Femur (tissue), 1 donor: ENCODE results near the gene EXOC2.
"Not testable (repeated sequence)": the region's sequence is repeated elsewhere in the genome, so short reads cannot be mapped to it uniquely, and the experiment has no call there.

Source experiments
- DNase-seq: peaks from one replicate; pipeline ENCODE4 v3.0.0-alpha.2; 2017

EXOC2 gene

DNA sequence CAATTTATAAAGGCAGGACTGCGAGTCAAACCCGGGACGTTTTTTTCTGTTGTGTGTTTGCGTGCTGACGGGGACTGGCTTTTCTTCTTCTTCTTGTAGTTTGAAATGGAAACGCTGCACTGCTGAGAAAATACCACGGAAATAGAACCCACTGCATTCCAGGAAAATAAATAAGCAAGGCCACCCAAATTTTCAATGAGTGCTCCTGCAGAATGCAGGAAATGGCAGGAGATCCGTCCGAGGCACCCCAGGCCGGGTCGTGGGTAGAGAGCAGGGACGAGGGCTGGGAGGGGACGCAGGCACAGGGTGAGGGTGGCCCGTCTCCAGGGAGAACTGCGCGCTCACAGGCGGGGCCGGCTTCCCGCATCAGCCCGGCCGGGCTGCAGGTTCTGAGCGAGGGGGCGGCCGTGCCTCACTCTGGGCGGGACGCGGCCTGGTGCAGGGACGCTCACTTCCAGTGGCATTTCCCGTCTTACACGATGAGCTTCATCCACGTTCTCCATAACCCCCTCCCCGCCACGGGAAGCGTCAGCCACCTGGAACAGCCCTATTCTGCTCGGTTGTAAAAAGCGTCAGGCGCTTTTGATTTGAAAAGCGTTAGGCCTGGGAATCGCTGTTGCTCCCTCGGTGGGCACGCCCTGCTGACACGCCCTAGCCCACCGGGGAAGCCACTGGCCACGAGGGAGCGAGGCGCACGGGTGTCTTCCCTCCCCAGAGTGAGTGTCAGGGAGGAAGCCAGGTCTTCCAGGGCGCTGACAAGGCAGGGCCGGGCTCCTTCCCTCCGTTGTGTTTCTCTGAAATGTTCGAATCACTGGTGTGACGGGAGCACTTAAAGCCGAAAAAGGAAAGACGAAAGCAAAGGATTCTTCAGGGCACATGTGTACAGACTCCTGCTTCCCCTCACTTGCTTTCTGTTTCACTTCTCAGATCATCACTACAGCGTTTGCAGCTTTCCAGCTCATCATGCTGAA is 17.9 kb upstream of the EXOC2 start:
- peak; percentile 61 for DNase-seq

DNA sequence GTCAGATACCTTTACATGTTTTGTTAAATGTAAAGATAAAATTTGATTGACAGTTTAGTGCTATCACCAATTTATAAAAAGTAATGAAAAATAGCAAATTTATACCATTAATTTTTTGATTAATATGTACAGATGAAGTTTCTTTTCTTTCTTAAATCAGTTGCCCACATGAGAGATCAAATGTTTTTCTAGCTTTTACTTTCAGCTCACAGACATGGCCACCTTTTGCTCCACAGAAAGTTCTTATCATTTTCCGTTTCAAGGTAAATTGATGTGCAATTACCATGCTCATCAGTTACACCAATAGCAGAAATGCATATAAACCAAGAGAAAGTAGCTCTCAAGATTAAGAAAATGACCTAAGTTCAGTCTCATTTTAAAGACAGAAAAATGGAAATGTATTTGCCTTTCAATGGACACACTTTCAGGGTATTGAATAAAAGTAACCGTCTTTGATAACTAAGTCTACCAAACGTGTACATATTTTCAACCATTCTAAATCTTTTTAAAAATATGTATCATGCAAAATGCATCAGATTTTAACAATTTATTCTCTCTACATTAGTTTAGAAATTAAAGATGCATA is 16.6 kb upstream of the EXOC2 start:
- no peak for DNase-seq

DNA sequence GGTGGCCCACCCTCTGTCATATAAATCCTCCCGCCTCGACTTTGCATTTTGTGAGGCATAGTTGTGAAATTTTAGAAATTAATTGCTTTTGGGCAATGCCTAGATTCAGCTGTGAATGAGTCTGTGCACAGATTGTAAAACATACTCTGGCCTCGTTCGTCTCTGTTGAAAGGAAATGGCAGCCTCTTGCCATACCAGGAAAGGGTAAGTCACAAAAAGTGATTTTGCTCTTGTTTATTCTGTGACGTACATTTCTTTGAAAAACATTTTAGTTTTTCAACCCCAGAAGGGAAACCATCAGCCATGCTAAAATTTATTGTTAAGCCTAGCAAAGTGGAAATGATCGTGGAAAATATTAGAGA is 15.3 kb upstream of the EXOC2 start:
- no peak for DNase-seq

DNA sequence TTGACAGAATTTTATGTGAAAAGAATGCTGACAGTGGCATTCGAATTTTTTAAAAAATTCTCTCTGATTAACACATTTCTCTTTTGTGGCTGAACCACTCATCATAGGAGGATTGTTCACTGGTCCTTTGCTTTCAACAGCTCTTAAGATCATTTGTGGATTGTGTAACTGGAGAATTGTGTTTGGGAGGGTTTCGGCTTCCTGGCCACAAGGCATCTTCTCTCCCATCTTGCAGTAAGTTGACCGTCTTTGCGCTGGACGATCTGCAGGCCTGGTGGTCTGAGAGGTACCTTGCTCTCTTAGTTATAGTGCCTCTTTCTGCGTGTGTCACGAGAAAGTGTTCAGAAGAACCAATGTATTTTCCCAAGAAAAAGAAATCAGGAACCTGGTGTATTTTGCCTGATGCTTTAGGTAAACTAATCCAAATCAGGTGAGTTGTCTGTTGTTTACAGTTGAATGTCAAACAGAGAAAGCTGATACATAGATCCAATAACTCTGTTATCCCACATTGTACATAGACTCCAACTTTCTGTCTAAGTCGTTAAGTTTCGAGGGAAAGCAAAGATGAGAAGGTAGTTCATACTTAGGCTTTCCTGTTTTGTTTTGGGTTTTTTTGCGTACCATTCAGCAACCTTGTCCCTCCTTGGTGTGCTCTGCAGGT is 14.8 kb upstream of the EXOC2 start:
- no peak for DNase-seq

DNA sequence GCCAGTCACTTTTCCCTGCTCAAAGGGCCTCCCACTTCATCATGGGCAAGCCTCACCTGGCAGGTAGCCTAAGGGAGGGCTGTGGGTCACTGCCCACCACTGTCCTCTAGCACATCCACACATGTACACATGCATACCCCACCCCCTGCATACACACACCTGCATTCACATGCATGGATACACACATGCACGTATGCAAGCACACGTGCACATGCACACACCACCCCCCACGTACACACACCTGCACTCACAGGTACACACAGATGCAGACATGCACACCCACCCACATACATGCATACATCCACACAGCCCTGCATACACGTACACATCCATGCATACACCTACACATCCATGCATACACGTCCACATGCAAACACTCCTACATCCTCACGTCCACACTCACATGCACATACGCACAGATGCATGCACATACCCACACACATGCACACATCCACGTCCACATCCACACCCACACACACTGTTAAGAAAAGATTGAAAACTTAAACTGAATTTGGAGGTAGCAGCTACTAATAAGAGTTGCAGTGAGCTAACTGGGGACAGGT is 14.0 kb upstream of the EXOC2 start:
- DNase-seq: no peak

DNA sequence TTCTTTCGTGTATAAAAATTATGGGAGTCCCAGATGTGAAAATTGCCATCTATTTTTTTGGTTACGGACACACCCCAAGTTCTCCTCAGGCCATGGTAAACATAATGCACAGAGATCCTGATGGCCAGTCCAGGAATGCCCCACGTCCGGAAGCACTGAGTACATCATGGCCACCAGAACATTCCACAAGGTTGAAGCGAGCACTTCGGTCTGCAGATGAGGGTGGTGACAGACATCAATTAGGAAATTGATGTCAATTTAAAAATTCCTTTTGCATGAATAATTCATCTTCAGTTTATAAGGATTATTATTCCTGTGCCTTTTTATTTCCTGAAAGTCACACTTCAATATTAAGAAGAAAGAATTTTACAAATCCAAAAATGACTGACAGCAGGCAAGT is 13.2 kb upstream of the EXOC2 start:
- no peak for DNase-seq

DNA sequence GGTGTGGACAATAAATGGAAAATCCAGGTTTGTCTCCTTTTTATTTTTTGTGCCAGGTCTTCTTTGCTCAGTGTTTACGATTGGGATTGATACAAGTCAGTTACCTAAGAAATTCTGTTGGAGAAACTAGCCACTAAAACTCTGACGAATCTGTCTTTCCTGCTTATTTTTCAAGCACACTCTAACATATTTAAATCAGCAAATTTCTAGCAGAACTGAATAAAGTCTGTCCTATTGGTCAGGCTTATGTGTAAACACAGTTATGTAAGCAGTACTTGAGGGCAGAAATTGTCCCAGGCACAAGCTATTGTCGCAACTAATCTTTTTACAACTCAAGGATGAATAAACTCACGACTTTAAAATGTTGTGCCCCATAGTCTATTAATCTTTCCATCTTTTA is 12.1 kb upstream of the EXOC2 start:
- no peak for DNase-seq

DNA sequence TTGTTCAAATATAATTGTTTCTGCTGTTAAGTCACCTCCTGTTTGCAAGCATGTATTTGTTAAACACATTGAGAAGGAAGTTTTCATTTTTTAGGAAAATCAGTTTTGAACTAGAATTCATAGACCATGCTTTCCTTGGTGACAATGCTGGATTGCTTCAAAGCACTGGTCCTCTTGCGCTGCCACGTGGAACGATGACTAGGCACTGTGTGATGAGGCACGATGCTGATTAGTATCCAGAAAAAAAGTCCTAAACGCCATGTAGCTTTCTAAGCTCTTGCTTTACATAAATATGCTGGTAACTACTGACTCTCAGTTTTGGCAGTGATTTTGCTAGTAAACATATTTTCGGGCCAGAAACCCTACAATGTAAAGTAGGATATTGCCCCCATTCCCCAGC is 11.1 kb upstream of the EXOC2 start:
- no peak for DNase-seq

DNA sequence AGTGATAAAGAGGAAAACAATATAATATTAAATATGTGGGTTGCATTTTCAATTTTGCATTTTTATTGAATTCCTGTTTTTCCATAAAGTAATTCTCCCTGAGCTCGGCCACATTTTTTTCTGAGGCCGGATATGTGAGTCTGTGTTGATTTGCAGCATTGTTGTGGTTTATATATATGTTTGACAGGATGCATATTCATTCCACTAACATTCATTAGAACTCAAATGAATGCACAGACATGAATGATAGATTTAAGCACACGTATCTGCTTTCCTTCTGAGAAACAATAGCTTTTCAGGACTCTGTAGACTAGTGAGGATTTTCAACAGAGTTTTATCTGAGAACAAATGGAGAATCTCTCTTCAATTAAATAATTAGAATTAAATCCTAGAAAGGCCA is 10.6 kb upstream of the EXOC2 start:
- no peak for DNase-seq

DNA sequence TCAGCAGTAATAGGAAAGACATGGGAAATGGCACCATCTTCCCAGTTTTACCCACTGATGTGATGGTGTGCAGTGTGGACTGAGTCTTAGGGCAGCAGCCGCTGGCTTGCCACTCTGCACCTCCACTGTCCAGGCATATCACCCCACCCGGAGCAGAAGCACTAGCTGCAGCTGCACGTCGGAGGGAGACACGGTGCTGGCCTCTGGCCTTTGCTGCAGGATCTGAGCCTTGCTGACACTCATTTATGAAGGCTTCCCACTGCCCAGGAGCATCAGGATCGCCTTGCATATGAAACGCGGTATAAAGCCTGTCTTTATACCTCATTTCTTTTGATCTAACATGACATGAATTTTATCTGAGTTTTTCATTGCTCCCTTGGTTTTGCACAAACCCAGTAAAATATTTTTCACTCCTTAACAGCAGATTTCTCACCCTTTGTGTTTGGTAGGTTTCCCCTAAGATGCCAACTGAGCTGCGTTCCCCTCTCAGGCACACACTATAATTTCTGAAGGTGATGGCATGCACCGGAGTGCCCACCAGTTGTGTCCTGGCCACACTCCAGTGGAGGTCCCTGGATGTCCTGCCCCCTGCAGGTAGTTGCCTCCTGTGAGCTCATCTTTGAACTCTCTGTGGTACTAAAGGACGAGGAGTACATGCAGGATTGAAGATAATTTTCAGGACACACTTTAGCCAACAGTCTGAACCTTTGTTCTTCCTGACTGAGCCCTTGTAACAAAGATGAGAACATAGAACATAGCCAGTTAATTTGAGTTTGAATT is 9.0 kb upstream of the EXOC2 start:
- DNase-seq: no peak

DNA sequence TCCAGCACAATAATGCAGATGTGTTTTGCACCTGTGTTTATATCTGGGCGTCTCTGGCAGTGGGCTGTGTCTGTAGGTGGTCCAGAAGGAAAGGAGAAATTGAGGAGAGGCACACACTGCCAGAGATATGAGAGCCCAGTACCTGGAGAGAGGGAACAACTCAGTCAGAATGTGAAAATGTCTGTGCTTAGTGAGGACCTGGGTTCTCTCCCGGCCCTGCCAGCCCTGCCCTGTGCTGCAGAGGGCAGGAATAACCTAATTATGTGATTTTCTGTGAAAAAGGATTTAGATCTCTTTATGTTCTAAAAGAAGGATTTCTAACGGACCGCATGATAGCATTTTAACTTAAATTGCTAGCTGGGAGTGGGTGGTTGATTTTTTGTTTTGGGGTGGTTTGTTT is 8.3 kb upstream of the EXOC2 start:
- DNase-seq: no peak

DNA sequence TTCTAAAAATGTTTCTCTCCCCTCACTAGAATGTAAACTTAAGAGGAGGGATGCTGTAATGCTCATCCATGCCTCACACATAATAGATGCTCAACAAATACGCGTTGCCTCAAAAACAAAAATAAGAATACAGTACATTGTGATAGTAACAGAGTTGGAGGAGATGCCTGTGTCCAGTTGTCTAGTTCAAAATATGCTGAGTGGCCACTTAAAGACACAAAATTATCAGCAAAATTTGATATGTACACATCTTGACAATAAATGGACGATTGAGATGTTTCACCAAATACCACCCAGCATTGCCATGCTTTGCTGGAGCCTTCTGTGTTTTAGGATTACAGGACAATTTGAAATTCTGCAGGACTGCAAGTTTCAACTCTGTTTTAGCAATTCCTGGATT is 7.6 kb upstream of the EXOC2 start:
- no peak for DNase-seq

DNA sequence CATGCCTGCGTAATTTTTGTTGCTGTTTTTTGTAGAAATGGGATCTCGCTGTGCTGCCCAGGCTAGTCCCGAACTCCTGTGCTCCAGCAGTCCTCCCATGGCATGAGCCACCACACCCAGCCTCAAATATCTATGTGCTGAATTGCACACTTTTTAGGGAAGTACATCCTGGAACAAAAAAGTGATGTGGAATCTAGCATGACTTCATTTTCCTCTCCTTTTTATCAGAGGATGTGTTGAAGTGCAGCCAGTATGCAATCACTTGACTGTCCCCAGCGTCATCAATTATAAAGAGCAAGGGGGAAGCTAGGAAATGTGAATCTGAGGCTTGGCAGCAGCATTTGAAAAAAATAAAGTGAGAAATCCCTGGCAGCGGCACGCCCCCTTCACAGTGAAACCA is 6.4 kb upstream of the EXOC2 start:
- no peak for DNase-seq

DNA sequence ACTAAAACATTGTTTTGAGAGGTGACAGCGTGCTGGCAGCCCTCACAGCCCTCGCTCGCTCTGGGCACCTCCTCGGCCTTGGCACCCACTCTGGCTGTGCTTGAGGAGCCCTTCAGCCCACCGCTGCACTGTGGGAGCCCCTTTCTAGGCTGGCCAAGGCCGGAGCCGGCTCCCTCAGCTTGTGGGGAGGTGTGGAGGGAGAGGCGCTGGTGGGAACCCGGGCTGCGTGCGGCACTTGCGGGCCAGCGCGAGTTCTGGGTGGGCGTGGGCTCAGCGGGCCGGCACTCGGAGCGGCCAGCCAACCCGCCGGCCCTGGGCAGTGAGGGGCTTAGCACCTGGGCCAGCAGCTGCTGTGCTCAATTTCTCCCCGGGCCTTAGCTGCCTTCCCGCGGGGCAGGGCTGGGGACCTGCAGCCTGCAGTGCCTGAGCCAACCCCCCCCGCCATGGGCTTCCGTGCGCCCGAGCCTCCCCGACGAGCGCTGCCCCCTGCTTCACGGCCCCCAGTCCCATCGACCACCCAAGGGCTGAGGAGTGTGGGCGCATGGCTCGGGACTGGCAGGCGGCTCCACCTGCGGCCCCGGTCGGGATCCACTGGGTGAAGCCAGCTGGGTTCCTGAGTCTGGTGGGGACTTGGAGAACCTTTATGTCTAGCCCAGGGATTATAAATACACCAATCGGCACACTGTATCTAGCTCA is 1.6 kb upstream of the EXOC2 start:
- DNase-seq: not testable (repeated sequence)

DNA sequence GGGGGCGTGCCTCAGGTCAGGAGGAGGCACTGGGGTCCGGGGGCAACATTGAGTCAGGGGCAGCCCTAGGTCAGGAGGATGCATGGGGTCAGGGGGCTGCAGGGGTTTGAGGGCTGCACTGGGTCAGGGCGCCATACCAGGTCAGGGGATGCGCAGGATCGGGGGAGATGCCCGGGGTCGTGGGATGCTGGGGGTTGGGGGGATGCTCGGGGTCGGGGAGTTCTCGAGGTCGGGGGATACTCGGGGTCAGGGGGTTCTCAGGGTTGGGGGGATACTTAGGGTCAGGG is 727 bp upstream of the EXOC2 start:
- DNase-seq: no peak

DNA sequence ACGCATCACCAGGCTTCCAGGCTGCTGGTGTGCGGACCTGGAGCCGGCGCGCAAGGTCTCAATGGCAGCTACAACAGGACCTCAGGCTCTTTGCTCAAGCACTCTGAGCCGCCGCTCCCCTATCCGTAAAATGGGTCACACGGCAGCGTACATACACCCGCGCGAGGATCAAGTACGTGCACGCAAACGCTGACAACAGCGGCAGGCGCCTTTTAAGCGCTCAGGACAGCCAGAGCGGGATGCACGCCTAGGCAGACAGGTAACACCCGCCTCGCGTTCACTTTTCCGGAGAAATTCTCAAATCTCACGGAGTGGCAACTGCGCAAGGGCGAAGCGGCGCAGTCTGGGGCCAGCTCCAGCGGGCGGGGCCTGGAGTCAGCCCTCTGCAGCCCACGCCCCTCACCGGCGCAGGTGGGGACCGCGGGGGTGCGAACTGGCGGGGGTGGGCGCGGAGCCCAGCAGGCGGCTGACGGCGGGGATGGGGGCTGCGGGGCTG is 535 bp downstream of the EXOC2 start:
- peak; percentile 48 for DNase-seq

DNA sequence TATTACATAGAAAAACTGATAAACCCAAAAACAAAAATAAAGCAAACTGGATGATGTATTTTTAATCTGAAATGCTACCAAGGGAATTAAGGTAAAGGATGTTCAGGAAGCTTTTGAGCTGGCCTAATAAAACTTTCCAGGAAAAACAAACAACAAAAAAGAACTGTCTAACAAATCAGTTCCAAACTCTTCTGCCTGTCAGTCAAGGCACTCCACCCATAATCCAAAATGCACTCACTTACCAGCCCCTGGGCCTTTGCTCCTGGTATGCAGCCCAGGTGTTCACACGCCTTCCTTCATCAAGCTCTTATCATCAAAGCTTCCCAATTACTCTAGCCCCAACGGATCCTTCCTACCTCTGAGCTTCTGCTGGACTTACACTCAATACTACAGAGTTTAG is 3.7 kb downstream of the EXOC2 start:
- no peak for DNase-seq

DNA sequence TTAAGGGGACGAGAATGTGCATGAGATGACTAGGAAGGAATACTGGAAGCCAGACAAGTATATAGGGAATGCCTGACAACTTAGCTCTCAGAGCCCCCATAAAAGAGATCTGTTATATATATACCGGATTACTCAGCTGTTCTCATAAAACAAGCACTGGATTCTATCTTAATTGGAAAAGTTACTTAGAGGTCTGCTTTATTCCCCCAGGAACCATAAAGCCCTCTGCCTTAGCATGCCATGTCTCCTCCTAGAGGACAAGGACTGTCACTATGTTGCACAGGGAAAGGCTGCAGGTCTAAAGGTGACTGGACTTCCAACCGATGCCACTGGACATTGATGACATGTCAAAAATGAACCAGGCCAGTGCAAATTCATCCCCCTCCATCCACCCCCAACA is 6.4 kb downstream of the EXOC2 start:
- DNase-seq: no peak

DNA sequence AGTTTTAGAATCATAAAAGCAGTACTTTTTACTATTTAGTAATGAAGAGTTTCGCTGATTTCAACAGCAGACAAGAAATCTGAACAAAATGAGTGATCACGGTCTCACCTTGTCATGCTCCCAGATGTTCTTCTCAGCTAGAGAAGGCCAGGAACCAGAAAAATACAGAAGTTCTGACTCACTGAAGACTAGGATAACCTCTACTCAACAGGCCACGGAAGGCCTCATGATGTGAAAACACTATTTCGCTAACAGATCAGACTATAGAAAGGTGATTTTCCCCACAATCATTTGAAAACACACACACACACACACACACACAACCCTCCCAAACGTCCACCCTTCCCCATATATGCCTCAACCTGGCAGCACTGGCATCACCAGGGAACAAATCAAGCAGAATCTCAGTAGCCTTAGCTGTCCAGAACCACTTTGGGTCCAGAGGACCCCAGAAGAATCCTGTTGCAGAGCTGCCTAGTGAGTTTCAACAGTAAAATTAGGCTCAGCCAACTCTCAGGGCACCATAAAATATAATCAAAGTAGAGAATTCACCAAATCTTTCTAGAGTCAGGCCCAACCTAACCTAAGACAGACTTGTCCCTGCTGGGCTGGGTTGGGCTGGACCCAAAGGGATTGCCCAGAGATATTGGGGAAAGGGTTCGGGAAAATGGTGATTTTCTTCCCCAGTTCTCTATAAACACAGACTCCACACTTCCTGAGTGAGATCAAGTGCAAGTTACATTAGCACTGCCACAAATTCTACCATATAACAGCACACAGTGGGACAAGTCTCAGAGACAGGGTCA is 7.9 kb downstream of the EXOC2 start:
- DNase-seq: no peak

DNA sequence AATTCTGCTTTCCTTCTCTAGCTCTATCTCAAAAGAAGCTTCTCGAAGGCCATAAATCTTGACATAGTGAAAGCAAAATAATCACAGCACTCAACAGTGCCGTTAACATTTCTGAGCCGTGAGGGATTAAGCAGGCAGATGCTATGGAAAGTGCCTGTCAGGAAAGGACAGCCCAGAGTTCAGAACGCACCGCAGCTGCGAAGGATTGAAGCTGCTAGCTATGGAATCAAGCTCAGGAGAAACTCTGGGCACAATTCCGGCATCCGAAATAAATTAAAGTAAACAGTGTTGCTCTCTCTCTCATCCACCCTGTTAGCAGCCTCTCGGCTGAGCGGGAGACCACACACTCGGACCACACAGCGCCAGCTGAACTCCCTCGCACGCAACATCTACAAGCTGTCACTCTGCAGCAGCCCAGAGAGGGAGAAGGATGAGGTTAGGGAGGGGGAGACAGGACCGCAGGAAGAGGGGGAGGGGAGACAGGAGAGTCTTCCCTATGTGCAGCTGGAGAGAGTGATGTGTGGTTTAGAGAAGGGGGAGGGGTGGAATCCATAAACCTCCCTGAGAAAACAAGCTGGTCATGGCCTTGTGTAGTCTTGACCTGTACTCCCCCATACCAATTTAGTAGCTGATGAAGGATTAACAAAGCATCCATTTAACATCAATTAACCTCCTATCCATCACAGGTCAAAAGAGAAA is 9.0 kb downstream of the EXOC2 start:
- peak; percentile 70 for DNase-seq
